Measurements from ENCODE around the gene LPXN.

The LPXN gene

DNA sequence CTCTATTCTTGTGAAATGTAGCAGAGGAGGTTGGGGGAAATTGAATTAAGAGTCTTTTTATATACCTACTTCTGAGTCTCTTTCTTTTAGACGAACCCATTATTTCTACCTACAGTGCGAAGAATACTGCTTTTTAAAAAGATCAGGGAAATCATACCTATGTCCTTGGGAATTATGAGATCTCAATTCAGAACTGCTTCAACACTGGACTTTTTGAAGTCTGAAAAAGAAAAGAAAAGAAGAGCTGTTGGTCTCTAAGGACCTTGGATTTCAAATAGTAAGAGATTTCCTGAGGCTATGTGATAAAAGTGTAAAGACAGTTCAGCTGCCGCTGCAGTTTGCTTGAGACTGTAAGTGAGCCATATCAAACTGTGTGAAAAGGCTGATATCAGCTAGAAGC is 64.0 kb downstream of the LPXN start:
- DNase-seq = no peak

DNA sequence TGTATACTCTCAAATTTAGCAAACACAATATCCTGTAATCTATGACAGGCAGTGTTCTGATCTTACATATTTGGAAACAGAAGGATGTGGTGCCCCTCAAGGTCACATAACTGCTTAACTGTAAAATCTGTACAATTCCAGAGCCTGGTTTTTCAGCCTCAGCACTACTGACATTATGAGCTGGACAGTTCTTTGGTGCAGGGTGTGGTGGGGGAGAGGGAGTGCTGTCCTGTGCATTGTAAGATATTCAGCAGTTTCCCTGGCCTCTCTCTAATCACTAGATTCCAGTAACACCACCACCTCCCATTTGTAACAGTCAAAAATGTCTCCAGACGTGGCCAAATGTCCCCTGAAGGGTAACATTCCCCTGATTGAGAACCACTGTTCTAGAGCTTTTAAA is 65.9 kb downstream of the LPXN start:
- no peak for DNase-seq

DNA sequence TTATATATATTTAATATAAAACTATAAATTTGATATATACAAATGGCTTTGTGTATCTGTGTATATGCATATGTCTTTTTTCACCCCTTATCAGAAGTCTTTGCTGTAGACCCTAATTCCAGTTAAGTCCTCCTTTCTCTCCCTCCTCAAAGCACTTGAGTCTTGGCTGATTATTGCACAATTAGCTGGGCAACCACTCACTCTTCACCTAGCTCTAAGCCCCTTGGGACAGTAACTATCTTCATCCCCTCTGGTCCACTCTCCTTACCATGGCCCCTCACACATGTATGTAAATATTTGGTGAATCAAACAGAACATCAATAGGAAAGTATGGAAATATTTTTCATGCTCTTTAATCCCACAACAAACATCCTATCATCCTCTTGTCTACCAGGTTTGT is 66.8 kb downstream of the LPXN start:
- no peak for DNase-seq

DNA sequence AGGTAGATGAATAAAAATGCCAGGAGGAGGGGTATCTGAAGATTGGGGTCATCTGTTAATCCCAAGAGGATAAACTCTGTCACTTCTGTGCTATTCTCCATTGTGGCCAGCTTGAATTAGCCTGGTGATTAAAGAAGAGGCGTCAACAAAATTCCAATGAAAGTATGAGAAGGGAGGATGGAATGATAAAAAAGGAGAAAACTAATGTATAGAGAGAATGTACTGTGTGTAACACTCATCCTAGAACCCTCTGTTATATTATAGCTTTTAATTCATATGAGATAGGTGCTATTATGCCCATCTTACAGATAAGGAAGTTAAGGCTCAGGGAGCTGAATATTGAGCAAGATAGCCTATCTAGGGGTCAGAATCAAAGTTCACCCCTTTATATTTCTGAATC is 67.7 kb downstream of the LPXN start, which contains the start of gene OR5B21:
OR5B21 (minus strand) TSS at position 101 of the 400 bp plus-strand sequence; CDS start at position 101, 0 bp downstream.
- no peak for DNase-seq

DNA sequence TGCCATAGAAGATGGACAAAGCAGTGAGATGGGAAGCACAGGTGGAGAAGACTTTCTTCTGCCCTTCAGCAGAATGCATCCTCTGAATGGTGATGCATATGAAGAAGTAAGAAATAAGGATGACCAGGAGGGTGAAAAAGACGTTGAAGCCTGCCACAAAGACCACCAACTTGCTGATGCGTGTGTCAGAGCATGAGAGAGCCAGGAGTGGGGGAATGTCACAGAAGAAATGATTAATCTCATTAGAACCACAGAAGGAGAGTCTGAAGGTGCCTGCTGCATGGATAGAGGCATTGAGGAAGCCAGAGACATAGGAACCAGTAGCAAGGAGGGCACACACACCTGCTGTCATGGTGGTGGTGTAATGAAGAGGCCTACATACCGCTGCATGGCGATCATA is 68.3 kb downstream of the LPXN start:
- DNase-seq = no peak

DNA sequence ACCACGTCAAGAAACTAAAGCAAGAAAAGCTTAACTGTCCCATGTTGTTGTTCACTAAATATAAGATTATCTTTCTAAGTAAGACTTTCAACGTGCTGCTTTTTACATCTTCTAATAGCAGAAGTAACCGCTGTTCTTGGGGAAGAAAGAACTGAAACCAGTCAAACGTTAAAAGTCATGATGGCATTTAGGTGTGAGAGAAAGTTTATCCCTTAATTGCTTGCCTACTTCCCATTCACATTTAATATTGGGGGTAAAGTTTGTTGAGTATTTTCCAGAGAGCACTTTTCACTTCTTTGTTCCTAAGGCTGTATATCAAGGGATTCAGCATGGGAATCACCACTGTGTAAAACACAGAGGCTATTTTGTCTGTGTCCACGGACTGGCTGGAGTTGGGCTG is 68.7 kb downstream of the LPXN start:
- DNase-seq = no peak

DNA sequence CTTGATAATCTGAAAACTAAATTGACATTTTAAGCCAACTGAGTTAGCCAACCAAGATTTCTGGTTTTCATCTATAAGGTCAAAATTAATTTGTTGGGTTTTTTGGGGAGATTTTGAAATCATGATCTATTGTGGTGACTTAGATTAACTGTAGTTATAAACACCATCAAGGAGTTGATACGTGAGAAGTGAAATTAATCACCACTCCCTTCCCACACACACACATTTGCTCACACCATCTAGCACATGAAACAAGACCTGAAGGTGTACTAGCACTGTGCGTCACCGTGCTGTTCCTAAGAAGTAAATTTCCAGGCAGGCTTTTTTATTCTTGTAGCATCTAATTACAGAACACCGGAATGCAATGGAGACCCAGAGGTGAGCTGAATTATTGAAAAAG is 69.8 kb downstream of the LPXN start:
- no peak for DNase-seq

DNA sequence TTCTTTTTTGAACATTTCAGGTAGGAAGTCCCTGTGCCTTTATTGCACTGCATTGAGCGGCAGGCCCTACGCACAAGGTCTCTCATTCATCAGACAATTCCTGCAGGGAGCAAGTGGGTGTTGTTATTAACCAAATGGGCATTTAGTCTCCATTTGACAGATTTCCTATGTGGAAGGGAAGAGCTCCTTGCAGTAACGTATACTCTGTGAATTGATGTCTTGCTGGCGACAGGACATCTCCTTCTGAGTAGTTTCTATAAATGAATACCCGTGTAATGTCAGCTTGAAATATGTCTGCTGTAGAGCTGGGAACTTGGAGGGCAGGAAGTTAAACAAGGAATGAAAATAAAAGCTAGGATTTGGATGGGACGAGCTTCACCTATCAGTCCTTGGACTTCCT is 71.4 kb downstream of the LPXN start:
- DNase-seq = no peak

DNA sequence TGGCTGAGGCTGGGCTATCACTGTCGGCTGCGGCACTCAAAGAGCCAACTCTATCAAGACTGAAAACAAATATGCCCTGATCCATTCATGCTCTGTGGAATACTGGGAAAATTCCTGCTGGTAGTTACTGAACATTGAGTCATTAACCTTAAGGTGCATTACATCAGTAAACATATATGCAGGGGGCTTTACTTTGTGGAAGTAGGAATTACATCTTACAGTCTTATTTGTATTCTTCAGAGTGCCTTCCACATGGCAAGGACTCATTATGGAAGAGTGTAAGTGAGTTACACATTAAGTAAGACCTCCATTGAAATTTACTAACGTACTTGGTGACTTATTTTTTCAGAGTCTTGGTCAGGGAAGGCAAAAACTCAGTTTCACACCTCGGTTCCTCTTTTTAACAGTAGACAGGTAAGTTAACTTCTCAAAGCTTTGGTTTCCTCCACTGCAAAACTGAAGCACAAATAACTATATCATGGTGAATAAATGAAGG is 72.2 kb downstream of the LPXN start:
- DNase-seq = no peak

DNA sequence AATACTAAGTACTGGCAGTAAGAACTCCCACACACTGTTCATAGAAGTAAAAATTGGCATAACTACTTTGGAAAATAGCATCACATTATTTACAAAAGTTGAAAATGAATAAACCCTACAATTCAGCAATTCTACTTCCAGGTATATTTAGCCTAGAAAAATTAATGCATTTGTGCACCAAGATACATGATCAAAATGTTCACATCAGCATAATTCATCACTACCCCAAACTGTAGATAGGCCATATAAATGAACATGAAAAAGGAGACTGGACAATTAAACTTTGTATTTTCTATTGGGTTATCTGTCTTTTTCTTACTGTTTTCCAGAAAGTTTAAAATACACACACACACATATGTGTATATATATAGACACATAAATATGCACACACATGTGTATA is 73.7 kb downstream of the LPXN start:
- DNase-seq = no peak

DNA sequence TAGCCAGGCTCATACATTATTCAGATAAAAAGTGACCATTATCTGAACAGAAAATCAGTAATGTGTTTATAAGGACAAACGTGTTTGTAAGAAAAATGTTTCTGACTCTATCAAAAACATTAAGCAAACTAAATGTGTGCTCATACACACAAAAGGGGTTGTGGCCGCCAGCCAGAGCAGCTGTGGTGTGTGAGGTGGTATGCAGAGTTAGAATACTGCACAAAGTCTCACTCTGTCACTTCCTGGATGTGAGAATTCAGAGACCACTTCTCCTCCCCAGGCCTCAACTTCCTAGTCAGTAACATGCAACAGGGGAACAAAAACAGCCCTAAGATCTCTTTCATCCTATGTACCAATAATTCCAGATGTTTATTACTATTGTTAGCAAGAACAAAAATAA is 77.2 kb downstream of the LPXN start:
- DNase-seq = no peak

DNA sequence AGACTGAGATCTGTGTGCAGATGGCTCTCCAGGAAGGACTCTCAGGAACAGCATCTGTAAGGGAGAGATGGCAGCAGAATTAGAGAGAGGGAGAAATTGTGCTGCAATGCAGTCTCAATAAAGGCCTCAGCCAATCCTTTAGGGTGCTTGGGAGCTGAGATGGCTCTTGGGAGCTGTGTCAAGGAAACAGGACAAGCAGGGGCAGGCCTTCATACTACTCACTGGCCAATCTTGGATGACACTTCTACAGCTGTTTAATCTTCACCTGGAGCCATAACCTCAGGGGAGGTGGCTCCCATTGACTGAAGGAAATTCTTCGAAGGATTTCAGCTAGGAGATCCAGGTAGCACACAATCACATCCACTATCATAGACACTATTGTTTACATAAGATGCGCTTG is 77.7 kb downstream of the LPXN start:
- DNase-seq = no peak

DNA sequence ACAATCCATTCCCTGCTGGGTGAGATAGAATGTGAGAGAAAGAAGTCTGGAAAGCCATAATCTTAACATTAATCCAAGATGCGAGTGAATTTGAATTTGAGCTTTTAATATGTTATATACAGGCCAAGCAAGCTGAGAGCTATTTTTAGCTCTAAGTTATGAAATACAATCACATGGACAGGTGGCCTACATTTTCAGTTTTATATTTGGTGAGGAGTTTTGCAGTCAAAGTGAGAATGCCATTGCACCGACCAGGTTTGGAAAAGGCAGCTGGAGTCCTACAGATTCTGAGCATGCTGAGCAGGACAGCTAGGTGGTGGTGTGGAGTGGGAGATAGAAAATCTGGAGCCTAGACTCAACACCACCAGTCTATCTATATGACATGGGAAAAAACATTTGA is 79.8 kb downstream of the LPXN start:
- DNase-seq = no peak

DNA sequence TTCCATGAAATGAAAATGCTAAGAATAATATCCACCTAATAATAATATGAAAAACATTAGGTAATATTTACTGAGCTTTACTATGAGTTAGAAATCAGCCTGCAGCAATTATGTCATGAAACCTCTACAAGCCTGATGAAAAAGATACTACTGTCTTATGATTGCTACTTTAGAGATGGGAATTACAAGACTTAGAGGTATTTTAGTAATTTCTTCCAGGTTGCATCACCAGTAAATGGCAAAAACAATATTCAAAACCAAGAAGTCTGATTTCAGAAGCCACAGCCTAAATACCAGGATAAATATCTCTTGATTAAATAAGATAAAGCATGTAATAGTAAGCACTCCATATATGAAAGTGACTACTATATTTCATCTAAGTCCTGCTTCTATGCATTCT is 81.6 kb downstream of the LPXN start:
- DNase-seq = no peak

DNA sequence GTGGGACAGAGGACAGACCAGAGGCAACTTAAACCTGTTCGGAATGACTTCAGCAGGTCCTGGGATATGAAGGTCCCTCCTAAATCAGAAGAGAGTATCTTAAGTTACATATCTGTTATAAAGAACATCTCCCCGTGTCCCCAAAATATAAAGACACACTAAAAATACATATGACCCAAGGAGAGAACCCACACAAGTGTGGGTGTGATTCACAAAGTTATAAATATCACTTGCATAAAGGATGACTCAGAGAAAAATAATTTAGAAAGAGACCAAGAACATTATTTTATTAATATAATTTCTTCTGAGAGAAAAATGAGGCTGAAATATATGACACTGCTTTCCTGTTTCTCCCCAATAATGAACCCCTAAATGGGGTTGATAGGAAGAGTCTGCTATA is 82.0 kb downstream of the LPXN start:
- DNase-seq = no peak

DNA sequence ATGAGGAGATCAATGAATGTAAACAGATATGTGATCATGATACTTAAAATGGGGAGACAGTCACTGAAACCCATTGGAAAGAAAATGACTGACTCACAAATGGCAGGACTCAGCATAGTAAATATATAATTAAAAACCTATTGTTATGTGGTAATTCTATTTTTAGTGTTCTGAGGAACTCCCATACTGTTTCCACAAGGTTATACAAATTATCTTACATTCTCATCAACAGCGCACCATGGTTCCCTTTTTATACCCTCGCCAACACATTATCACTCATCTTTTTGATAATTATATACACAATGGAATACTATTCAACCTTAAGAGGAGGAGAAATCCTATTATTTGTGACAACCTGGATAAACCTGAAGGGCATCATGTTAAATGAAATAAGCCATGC is 84.8 kb downstream of the LPXN start:
- no peak for DNase-seq

DNA sequence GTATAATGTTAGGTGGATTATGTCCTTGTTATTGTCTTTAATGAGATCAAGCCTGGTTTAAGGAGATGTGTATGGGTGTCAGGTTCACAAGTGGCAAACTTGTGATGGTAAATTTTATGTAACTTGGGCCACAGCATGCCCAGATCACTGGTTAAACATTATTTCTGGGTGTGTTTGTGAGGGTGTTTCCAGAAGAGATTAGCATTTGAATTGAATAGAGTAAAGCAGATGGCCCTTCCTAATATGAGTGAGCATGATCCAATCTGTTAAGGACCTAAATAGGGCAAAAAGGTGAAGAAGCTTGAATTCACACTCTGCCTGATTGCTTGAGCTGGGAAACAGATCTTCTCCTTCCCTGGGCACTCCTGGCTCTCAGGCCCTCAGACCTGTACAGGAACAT is 88.5 kb downstream of the LPXN start:
- no peak for DNase-seq

DNA sequence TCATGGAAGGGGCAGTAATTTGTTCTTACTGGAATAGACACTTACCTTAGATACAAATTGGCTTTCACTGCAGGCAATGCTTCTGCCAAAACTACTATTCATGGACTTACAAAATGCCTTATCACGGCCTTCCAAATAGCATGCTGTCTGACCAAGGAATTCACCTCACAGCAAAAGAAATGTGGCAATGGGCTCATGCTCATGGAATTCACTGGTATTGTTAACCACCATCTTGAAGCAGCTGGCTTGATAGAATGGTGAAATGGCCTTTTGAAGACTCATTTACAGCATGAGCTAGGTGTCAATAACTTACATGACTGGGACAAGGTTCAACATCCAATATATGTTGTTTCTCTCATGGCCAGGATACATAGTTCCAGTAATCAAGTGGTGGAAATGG is 89.7 kb downstream of the LPXN start:
- no peak for DNase-seq

All from activated naive CD4-positive, alpha-beta T cell treated with anti-CD3 and anti-CD28 coated beads, Interleukin-2, amount 50 U/mL, for 16 hours (primary cell).